Parathyroid adenoma (tissue), 2 donors: ENCODE data around the gene TBC1D5.

Experiments
- H2AFZ ChIP-seq: fragments of 300-600 bp; sonication (generic); one replicate; pipeline ENCODE4 v1.7.0; 2017; ENCODE audit warnings: antibody characterized with exemption, mild to moderate bottlenecking
- H3K27ac ChIP-seq: fragments of 300-600 bp; sonication (generic); one replicate; pipeline ENCODE4 v1.7.0; 2017
- H3K27me3 ChIP-seq: fragments of 300-600 bp; sonication (generic); one replicate; pipeline ENCODE4 v1.7.0; 2017; ENCODE audit warnings: low read length; ENCODE audit not compliant: control insufficient read depth, insufficient read depth
- H3K36me3 ChIP-seq: fragments of 300-600 bp; sonication (generic); one replicate; pipeline ENCODE4 v1.7.0; 2017; ENCODE audit warnings: low read length; ENCODE audit not compliant: control insufficient read depth, insufficient read depth
- H3K4me1 ChIP-seq: fragments of 300-600 bp; sonication (generic); one replicate; pipeline ENCODE4 v1.7.0; 2017; ENCODE audit warnings: control low read depth
- H3K4me2 ChIP-seq: fragments of 300-600 bp; sonication (generic); one replicate; pipeline ENCODE4 v1.7.0; 2017; ENCODE audit warnings: low read length
- H3K4me3 ChIP-seq: fragments of 300-600 bp; sonication (generic); one replicate; pipeline ENCODE4 v1.7.0; 2017; ENCODE audit warnings: low read depth, low read length
- H3K79me2 ChIP-seq: fragments of 300-600 bp; sonication (generic); one replicate; pipeline ENCODE4 v1.7.0; 2017; ENCODE audit warnings: control low read depth
- H3K9ac ChIP-seq: fragments of 300-600 bp; sonication (generic); one replicate; pipeline ENCODE4 v1.7.0; 2017; ENCODE audit warnings: mild to moderate bottlenecking
- H3K9me3 ChIP-seq: fragments of 300-600 bp; sonication (generic); one replicate; pipeline ENCODE4 v1.7.0; 2017; ENCODE audit warnings: low read length; ENCODE audit not compliant: control insufficient read depth
- CTCF ChIP-seq: fragments of 300-600 bp; sonication (generic); IDR thresholded peaks from one replicate; pipeline ENCODE4 v1.7.0; 2017; ENCODE audit warnings: antibody characterized with exemption, mild to moderate bottlenecking
- donor health status: primary hyperparathyroidism.

TBC1D5 gene

GRCh38 chr3:17194116-17194515, 548.3 kb downstream of the TBC1D5 start:
- no peaks in the 10 kb centered on the region for H3K79me2 ChIP-seq
- no peaks in the 10 kb centered on the region for H3K36me3 ChIP-seq
- H3K4me1 ChIP-seq, result no peaks in the 10 kb centered on the region
- H3K27me3 ChIP-seq, result no peaks in the 10 kb centered on the region
- no peak overlapping the region for H3K9ac ChIP-seq
- H3K9me3 ChIP-seq, result no peaks in the 10 kb centered on the region
- no peak for TF ChIP-seq CTCF
- no peak overlapping the region for H3K27ac ChIP-seq
- no peak overlapping the region for H3K4me3 ChIP-seq
- no peak overlapping the region for H2AFZ ChIP-seq
- H3K4me2 ChIP-seq, result no peak overlapping the region

GRCh38 chr3:17192995-17193394, 549.4 kb downstream of the TBC1D5 start:
- H3K27me3 ChIP-seq, result no peaks in the 10 kb centered on the region
- H2AFZ ChIP-seq, result no peak overlapping the region
- no peaks in the 10 kb centered on the region for H3K4me1 ChIP-seq
- H3K27ac ChIP-seq, result no peak overlapping the region
- H3K79me2 ChIP-seq, result no peaks in the 10 kb centered on the region
- no peaks in the 10 kb centered on the region for H3K36me3 ChIP-seq
- TF ChIP-seq CTCF, result no peak
- no peaks in the 10 kb centered on the region for H3K9me3 ChIP-seq
- no peak overlapping the region for H3K4me2 ChIP-seq
- no peak overlapping the region for H3K9ac ChIP-seq
- no peak overlapping the region for H3K4me3 ChIP-seq

GRCh38 chr3:17190353-17191078, 551.9 kb downstream of the TBC1D5 start:
- TF ChIP-seq CTCF, result no peak
- Histone ChIP-seq H2AFZ (no peak overlapping the region), H3K4me3 (no peak overlapping the region), H3K79me2 (no peaks in the 10 kb centered on the region), H3K4me2 (no peak overlapping the region), H3K4me1 (no peaks in the 10 kb centered on the region), H3K27ac (no peak overlapping the region), H3K27me3 (no peaks in the 10 kb centered on the region), H3K9ac (no peak overlapping the region), H3K9me3 (no peaks in the 10 kb centered on the region), H3K36me3 (no peaks in the 10 kb centered on the region)

- no peak for TF ChIP-seq CTCF
- H2AFZ ChIP-seq, result no peak overlapping the region
- H3K27ac ChIP-seq, result no peak overlapping the region
- no peak overlapping the region for H3K4me3 ChIP-seq
- no peaks in the 10 kb centered on the region for H3K79me2 ChIP-seq
- H3K27me3 ChIP-seq, result no peaks in the 10 kb centered on the region
- no peak overlapping the region for H3K9ac ChIP-seq
- no peaks in the 10 kb centered on the region for H3K4me1 ChIP-seq
- no peak overlapping the region for H3K4me2 ChIP-seq
- H3K36me3 ChIP-seq, result no peaks in the 10 kb centered on the region
- H3K9me3 ChIP-seq, result no peaks in the 10 kb centered on the region
Measured at GRCh38 chr3:17188378-17188777, 554.1 kb downstream of the TBC1D5 start.

GRCh38 chr3:17187589-17188184, 554.7 kb downstream of the TBC1D5 start:
- Histone ChIP-seq H3K27ac (no peak overlapping the region), H2AFZ (no peak overlapping the region)

More at GRCh38 chr3:17187589-17188184, 554.7 kb downstream of the TBC1D5 start:
- Histone ChIP-seq H3K79me2 (no peaks in the 10 kb centered on the region), H3K9ac (no peak overlapping the region), H3K27me3 (no peaks in the 10 kb centered on the region), H3K9me3 (no peaks in the 10 kb centered on the region), H3K4me1 (no peaks in the 10 kb centered on the region), H3K36me3 (no peaks in the 10 kb centered on the region), H3K4me2 (no peak overlapping the region), H3K4me3 (no peak overlapping the region)
- TF ChIP-seq CTCF, result no peak
